Spleen (tissue), 11 donors: ENCODE results near the gene HEBP1. TPM values are rescaled to one million over a fixed set of nuclear protein-coding genes. Genes with fewer than 3 reads are reported as not detected.

Experiments used
- DNase-seq: peaks from one replicate; pipeline ENCODE4 v3.0.0-alpha.2; 2020
- H3K27ac ChIP-seq, 8 donors: fragments of 200-600 bp; sonication (generic) in 7 of 8; 1 replicate in 4 of 8; 2 replicates in 4 of 8; pipeline versions ENCODE4 v1.5.0 to v1.8.0; 2016 to 2021; ENCODE audit warnings: inconsistent platforms in 4 of 8, mild to moderate bottlenecking in 4 of 8, moderate library complexity in 1 of 8
- H3K27me3 ChIP-seq, 7 donors: fragments of 200-600 bp; sonication (generic) in 6 of 7; replicated peaks in 1 of 7; 1 replicate in 4 of 7; 2 replicates in 3 of 7; pipeline versions ENCODE4 v1.5.0 to v1.8.0; 2016 to 2021; ENCODE audit warnings: inconsistent platforms in 3 of 7, mild to moderate bottlenecking in 1 of 7
- H3K36me3 ChIP-seq, 6 donors: fragments of 200-600 bp; sonication (generic) in 5 of 6; 1 replicate in 4 of 6; 2 replicates in 2 of 6; pipeline versions ENCODE4 v1.5.0 to v1.8.0; 2016 to 2021; ENCODE audit warnings: inconsistent platforms in 2 of 6
- H3K4me1 ChIP-seq, 6 donors: fragments of 200-600 bp; sonication (generic) in 5 of 6; 1 replicate in 3 of 6; 2 replicates in 3 of 6; pipeline versions ENCODE4 v1.5.0 to v1.8.0; 2016 to 2021; ENCODE audit warnings: inconsistent platforms in 3 of 6
- H3K4me3 ChIP-seq, 8 donors: fragments of 200-600 bp; sonication (generic) in 7 of 8; 1 replicate in 4 of 8; 2 replicates in 4 of 8; pipeline versions ENCODE4 v1.5.0 to v1.8.0; 2016 to 2021; ENCODE audit warnings: inconsistent platforms in 4 of 8, mild to moderate bottlenecking in 4 of 8, moderate library complexity in 2 of 8
- H3K9me3 ChIP-seq, 8 donors: fragments of 200-600 bp; sonication (generic) in 7 of 8; 1 replicate in 4 of 8; 2 replicates in 4 of 8; pipeline versions ENCODE4 v1.5.0 to v1.8.0; 2016 to 2021; ENCODE audit warnings: inconsistent platforms in 4 of 8
- POLR2A ChIP-seq, 3 donors: fragments of 450-650 bp; IDR thresholded peaks; one replicate each; pipeline ENCODE4 v1.5.1; 2017; ENCODE audit warnings: antibody characterized with exemption in 3 of 3, mild to moderate bottlenecking in 1 of 3
- POLR2AphosphoS5 ChIP-seq, 3 donors: sonication (generic); formaldehyde crosslinking; IDR thresholded peaks; one replicate each; pipeline ENCODE4 v1.5.1; 2017; ENCODE audit warnings: antibody characterized with exemption in 3 of 3
- WGBS, 5 donors: extraction: QIAGEN DNeasy Blood & Tissue Kit in 3 of 5; methylation state at CpG; one replicate each; pipeline versions ENCODE4 v1.1.5 to v1.1.7; 2013 to 2018; 5-methylcytosine and 5-hydroxymethylcytosine counted together
- intact Hi-C: fragments of 100-400 bp; cut with DNase I; formaldehyde crosslinking; loops from one replicate; pipeline ENCODE4 v1.15.0; 2023; ENCODE audit warnings: low total_unique reads
- polyA plus RNA-seq, 3 donors: library from polyadenylated mRNA; stranded (reverse); fragments of 200-250 nt; gene quantifications; one replicate each; pipeline ENCODE4 v1.2.1, GENCODE V29; 2013
- total RNA-seq, 7 donors: library from RNA; depleted of rRNA in 3 of 7; stranded (reverse); fragments of >200 nt in 3 of 7; fragmentation: NEBNext Ultra II Directional in 4 of 7; extraction: Animal tissue kit (Norgen Biotek cat#: 25700) in 4 of 7; gene quantifications; one replicate each; pipeline versions ENCODE4 v1.1.0 to v1.2.1, GENCODE V29; 2016 to 2021
- TF ChIP-seq, protein P1 (sequence below), 11 experiments: fragments of 200-600 bp in 7 of 11; fragments of 450-650 bp in 4 of 11; sonication (generic) in 4 of 11; IDR thresholded peaks in 8 of 11; conservative IDR thresholded peaks in 3 of 11; 1 replicate in 7 of 11; 2 replicates in 4 of 11; pipeline versions ENCODE4 v1.4.0 to v1.8.0; 2016 to 2021; ENCODE audit warnings: antibody characterized with exemption in 11 of 11, inconsistent platforms in 4 of 11, mild to moderate bottlenecking in 1 of 11
- donor health status: healthy with polysubstance abuse.
- donor health status: DM: no; HTN: no; CAD: no; lungs with moderate emphysema.
- donor health status: DM: no; HTN: no; CAD: no.
- donor health status: Bipolar disorder and iron deficiency.
- donor health status: healthy.
- donor health status: DM: no; HTN: no; CAD: no.
- donor health status: DM: yes; HTN: yes; CAD: no.

HEBP1 gene
- total and polyA plus RNA-seq, 10 donors, result 25.1 to 79.4 (median 60.1) TPM

DNA sequence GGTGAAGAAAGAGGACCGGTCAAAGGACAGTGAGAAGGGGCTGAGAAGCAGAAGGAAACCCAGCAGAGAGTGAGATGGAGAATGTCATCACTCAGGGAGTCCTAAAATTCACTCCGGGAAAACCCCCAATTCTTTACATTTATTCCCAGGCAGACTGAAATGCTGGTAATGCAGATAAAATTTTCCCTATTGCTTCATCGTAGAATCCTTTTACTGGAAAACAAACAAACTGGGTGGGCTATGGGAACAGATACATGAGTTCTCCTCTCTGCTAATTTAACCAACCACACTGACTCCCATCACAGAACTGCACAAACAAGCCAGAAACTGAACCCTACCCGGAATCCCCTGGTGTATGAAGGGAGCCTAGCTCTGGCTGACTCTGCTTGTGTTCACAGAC lies 20.9 kb downstream of the HEBP1 start:
- 80 to 90% (median 88%) methylated on average over 4 of the region's 4 CpGs for WGBS, 5 donors
- TF ChIP-seq, protein P1, sequence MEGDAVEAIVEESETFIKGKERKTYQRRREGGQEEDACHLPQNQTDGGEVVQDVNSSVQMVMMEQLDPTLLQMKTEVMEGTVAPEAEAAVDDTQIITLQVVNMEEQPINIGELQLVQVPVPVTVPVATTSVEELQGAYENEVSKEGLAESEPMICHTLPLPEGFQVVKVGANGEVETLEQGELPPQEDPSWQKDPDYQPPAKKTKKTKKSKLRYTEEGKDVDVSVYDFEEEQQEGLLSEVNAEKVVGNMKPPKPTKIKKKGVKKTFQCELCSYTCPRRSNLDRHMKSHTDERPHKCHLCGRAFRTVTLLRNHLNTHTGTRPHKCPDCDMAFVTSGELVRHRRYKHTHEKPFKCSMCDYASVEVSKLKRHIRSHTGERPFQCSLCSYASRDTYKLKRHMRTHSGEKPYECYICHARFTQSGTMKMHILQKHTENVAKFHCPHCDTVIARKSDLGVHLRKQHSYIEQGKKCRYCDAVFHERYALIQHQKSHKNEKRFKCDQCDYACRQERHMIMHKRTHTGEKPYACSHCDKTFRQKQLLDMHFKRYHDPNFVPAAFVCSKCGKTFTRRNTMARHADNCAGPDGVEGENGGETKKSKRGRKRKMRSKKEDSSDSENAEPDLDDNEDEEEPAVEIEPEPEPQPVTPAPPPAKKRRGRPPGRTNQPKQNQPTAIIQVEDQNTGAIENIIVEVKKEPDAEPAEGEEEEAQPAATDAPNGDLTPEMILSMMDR (IDR thresholded peaks at IDR 0.05 in 8 of 11, conservative IDR thresholded peaks at IDR 0.05 in 3 of 11), result no peak
- TF ChIP-seq POLR2A (IDR thresholded peaks at IDR 0.05) (no peak), POLR2AphosphoS5 (IDR thresholded peaks at IDR 0.05) (no peak)
- Histone ChIP-seq H3K9me3 (peaks cover 0 to 1% (median 0%) of the 10 kb centered on the region in 8 donors), H3K27me3 (no peaks in the 10 kb centered on the region), H3K4me1 (peaks cover 0 to 29% (median 0%) of the 10 kb centered on the region in 6 donors), H3K4me3 (no peak overlapping the region), H3K27ac (no peak overlapping the region), H3K36me3 (peaks cover 0 to 89% (median 36%) of the 10 kb centered on the region in 6 donors)
- intact Hi-C loops, result no loop called here
- no peak for DNase-seq

DNA sequence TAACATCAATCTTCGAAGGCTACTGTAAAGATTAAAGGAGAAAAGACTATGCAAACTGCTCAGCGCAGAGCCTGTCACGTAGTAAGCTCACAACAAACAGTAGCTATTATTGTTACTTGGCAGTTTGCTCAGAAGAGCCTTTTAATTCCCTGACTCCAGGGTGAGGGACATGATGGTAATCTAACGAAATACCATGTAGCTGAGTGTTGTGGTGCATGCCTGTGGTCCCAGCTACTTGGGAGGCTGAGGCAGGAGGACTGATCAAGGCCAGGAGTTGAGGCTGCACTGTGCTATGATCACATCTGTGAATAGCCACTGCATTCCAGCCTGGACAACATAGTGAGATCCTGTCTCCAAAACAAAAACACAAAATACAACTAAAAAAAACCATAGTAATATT lies 22.8 kb downstream of the HEBP1 start:
- WGBS, 5 donors, result 90 to 94% (median 92%) methylated on average over 4 of the region's 4 CpGs
- no peak overlapping the region for H3K27ac ChIP-seq
- peaks cover 0 to 20% (median 14%) of the 10 kb centered on the region in 8 donors for H3K9me3 ChIP-seq
- H3K36me3 ChIP-seq, result peaks cover 0 to 95% (median 53%) of the 10 kb centered on the region in 6 donors
- no peaks in the 10 kb centered on the region for H3K27me3 ChIP-seq
- peaks cover 0 to 22% (median 0%) of the 10 kb centered on the region in 6 donors for H3K4me1 ChIP-seq
- DNase-seq, result no peak
- intact Hi-C loops, result no loop called here
- H3K4me3 ChIP-seq, result no peak overlapping the region
- TF ChIP-seq, protein P1 (IDR thresholded peaks at IDR 0.05 in 8 of 11, conservative IDR thresholded peaks at IDR 0.05 in 3 of 11), result no peak
- TF ChIP-seq POLR2A (IDR thresholded peaks at IDR 0.05) (no peak), POLR2AphosphoS5 (IDR thresholded peaks at IDR 0.05) (no peak)

DNA sequence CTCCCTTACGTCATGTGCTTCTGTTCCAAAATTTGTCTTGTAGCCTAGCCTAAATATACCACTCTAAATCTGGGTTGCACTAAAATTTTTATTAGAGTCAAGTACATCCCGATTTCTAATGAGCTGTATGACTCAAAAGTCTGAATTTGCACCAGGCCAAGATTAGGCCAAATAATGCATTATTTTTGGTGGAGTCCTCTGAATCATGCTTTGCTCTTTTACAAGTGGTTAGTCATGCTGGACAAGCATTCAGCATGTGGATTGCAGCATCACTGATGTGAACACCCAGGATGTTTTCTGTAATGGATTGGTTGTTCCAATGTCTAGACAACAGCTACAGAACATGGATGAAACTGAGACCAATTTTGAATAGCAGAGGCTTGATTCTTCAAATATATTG lies 23.7 kb downstream of the HEBP1 start:
- Histone ChIP-seq H3K27me3 (no peaks in the 10 kb centered on the region), H3K9me3 (peaks cover 0 to 24% (median 19%) of the 10 kb centered on the region in 8 donors), H3K4me1 (peaks cover 0 to 22% (median 0%) of the 10 kb centered on the region in 6 donors), H3K27ac (no peak overlapping the region), H3K4me3 (no peak overlapping the region), H3K36me3 (peaks cover 0 to 95% (median 53%) of the 10 kb centered on the region in 6 donors)
- intact Hi-C loops, result no loop called here
- DNase-seq, result no peak
- TF ChIP-seq POLR2AphosphoS5 (IDR thresholded peaks at IDR 0.05), result no peak
- 88 to 98% (median 95%) methylated on average over 2 of the region's 2 CpGs for WGBS, 5 donors

DNA sequence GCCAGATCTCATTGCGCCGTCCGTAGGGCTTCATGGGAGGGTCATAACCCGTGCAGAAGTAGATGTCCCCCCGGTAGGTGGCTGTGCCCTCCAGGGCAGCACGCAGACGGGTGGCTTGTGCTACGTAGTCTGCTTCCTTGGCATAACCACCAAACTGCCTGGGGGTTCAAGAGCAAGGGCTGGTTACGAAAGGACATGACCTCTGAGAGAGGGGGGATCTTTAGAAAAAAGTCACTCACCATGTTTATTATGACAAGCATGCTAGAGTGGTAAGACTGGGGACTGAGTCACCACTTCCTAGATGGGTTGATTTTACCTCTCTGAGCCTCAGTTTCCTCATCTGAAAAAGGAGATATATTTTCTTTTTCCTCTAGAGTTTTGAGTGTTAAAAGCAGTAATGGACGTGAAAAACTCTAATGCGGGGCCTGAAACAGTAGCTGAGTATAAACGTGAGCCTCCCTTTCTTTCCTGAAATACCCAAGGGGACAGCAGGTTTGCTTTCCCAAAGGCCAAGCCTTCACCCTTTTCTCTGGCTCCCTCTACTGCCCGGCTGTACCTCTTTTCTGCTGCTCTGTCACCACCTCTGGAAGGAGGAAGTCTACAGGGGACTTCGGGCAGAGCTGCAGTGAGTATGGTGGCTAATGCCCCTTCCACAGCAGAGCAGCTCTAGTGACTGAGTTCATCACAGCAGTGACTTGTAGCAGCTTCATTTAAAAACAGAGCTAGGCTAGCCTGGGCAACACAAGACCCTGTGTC lies 24.6 kb downstream of the HEBP1 start:
- Histone ChIP-seq H3K36me3 (peaks cover 0 to 95% (median 48%) of the 10 kb centered on the region in 6 donors), H3K27me3 (no peaks in the 10 kb centered on the region), H3K4me1 (peaks cover 0 to 20% (median 0%) of the 10 kb centered on the region in 6 donors), H3K27ac (peak overlapping the region in 1 of 8 donors; percentile 25), H3K4me3 (no peak overlapping the region), H3K9me3 (peaks cover 0 to 24% (median 19%) of the 10 kb centered on the region in 8 donors)
- DNase-seq, result no peak
- intact Hi-C loops, result no loop called here
- TF ChIP-seq, protein P1 (IDR thresholded peaks at IDR 0.05 in 8 of 11, conservative IDR thresholded peaks at IDR 0.05 in 3 of 11), result peak in 1 of 11 experiments; percentile 25
- TF ChIP-seq POLR2AphosphoS5 (IDR thresholded peaks at IDR 0.05), result no peak
- WGBS, 5 donors, result 83 to 87% (median 83%) methylated on average over 14 of the region's 14 CpGs
